ENCODE results near the gene AUH. TPM values are rescaled to one million over a fixed set of nuclear protein-coding genes. Genes with fewer than 3 reads are reported as not detected.

AUH gene
- total RNA-seq, 4 donors from 2014 or later, result 23.0 to 39.2 (median 25.7) TPM

DNA sequence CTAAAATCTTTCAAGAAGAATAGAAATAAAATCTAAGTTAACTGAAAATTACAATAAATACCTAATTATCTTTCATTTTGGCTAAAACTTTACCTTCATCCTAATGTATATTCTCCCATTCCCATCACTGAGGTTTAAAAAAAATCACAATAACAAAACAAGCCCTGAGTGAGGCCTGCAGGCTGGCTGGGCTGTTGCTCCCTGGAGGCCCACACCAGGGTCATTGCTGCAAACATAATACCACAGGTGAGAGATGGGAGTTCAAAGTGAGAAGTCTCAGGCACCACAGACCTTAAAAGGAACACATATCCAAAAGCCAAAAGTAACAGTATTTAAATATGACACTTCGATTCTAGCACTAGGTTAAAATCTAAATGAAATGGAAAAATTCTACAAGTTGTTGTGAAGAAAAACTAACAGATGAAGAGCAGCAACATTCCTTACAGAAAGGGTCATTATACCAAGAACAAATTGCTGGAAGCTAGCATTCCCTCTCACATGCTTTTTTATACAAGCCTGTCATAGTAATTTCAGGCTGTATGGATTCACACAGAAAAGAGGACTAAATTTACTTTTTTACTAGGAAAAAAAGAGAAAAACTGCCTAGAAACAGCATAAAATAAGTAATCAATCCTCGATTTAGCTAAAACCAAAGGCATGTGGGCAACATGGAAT is 57.8 kb downstream of the AUH start:
- 67 to 78% methylated on average over 2 of the region's 2 CpGs for WGBS, 2 donors (ENCODE audit: low coverage in 1 of 2)
- H3K4me1 ChIP-seq, result peaks cover 8 to 50% (median 11%) of the 10 kb centered on the region in 3 donors
- H3K27ac ChIP-seq, result peak overlapping the region in 3 of 4 donors; percentile 81 to 86 (median 82)
- no peaks in the 10 kb centered on the region for H3K9me3 ChIP-seq
- H3K27me3 ChIP-seq, result no peaks in the 10 kb centered on the region
- no peaks in the 10 kb centered on the region for H3K36me3 ChIP-seq
- H3K4me3 ChIP-seq, result no peak overlapping the region
- TF ChIP-seq, protein P1, sequence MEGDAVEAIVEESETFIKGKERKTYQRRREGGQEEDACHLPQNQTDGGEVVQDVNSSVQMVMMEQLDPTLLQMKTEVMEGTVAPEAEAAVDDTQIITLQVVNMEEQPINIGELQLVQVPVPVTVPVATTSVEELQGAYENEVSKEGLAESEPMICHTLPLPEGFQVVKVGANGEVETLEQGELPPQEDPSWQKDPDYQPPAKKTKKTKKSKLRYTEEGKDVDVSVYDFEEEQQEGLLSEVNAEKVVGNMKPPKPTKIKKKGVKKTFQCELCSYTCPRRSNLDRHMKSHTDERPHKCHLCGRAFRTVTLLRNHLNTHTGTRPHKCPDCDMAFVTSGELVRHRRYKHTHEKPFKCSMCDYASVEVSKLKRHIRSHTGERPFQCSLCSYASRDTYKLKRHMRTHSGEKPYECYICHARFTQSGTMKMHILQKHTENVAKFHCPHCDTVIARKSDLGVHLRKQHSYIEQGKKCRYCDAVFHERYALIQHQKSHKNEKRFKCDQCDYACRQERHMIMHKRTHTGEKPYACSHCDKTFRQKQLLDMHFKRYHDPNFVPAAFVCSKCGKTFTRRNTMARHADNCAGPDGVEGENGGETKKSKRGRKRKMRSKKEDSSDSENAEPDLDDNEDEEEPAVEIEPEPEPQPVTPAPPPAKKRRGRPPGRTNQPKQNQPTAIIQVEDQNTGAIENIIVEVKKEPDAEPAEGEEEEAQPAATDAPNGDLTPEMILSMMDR (IDR thresholded peaks at IDR 0.05), result no peak
- TF ChIP-seq POLR2A (IDR thresholded peaks at IDR 0.05), result no peak
- TF ChIP-seq POLR2AphosphoS5 (IDR thresholded peaks at IDR 0.05), result no peak
- TF ChIP-seq EP300 (IDR thresholded peaks at IDR 0.05), result no peak
- no peak for ATAC-seq

DNA sequence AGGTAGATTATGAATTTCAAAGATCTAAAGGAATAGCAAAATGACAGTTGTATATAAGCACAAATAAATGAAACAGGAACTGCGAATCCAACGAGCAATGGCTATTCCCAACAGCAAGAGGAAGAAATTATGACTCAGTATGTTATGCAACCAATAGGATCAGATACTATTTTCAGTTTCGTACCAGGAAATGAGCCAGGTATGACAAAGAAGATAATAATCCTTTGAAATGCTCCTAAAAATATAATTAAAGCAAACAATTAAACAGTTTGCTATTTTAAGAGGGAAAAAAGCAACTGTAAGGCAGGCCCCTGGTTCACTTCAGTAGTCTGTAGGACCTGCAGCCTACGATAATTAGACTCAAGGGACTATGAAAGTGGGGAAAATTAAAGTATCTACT is 58.9 kb downstream of the AUH start:
- Histone ChIP-seq H3K9me3 (no peaks in the 10 kb centered on the region), H3K4me1 (peaks cover 8 to 60% (median 11%) of the 10 kb centered on the region in 3 donors), H3K27ac (peak overlapping the region; percentile 64 to 86 (median 82)), H3K36me3 (no peaks in the 10 kb centered on the region), H3K4me3 (no peak overlapping the region), H3K27me3 (no peaks in the 10 kb centered on the region)
- TF ChIP-seq, protein P1 (IDR thresholded peaks at IDR 0.05), result no peak
- peak; percentile 96 for TF ChIP-seq POLR2AphosphoS5 (IDR thresholded peaks at IDR 0.05)
- 15 to 20% methylated on average over 4 of the region's 4 CpGs for WGBS, 2 donors (ENCODE audit: low coverage in 1 of 2)
- peak; percentile 66 for ATAC-seq

DNA sequence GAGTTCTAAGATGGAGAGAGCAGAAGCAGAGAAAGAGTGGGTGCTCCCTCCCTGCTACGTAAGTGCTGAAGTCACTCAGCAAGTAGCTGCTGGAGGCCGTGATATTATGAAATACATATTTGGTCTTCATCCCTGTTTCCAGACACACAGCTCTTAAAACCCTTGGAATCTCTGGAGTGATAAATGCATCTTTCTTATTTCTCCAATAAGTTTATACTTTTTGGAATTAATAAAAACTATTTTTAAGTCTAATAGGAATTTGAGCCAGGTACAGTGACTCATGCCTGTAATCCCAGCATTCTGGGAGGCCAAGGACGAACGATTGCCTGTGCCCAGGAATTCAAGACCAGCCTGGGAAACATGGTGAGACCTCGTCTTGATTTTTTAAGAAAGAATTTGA is 60.6 kb downstream of the AUH start:
- ATAC-seq, result peak; percentile 91
- no peaks in the 10 kb centered on the region for H3K27me3 ChIP-seq
- TF ChIP-seq POLR2AphosphoS5 (IDR thresholded peaks at IDR 0.05), result peak; percentile 80
- no peak for TF ChIP-seq POLR2A (IDR thresholded peaks at IDR 0.05)
- TF ChIP-seq, protein P1 (IDR thresholded peaks at IDR 0.05), result no peak
- H3K4me1 ChIP-seq, result peaks cover 8 to 64% (median 11%) of the 10 kb centered on the region in 3 donors
- peak overlapping the region; percentile 69 to 86 (median 82) for H3K27ac ChIP-seq
- WGBS, 2 donors (ENCODE audit: low coverage in 1 of 2), result 5 to 36% methylated on average over 5 of the region's 5 CpGs
- H3K36me3 ChIP-seq, result peaks cover 0 to 14% of the 10 kb centered on the region in 2 donors
- no peak overlapping the region for H3K4me3 ChIP-seq
- no peaks in the 10 kb centered on the region for H3K9me3 ChIP-seq

DNA sequence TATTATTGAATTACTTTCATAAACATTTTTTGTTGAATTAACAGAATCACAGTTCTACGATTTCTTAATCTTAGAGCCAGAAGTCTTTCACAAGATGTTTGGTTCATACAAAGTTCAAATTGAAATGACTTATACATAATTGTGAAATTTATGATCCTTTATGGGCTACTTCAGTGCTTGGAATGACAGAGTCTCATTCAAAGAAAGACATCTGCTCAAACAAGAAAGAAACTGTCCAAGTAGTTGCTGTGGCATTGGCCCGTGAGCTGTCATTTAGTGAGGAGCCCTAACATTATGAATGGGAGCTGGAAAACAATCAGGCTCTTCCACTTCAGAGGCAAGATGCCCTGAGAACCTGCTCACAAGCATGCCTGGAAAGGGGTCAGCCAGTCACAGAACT is 63.4 kb downstream of the AUH start:
- no peak overlapping the region for H3K4me3 ChIP-seq

More for the DNA sequence above, 63.4 kb downstream of the AUH start:
- Histone ChIP-seq H3K36me3 (peaks cover 0 to 42% of the 10 kb centered on the region in 2 donors), H3K27ac (peak overlapping the region in 1 of 4 donors; percentile 16), H3K27me3 (no peaks in the 10 kb centered on the region), H3K4me1 (peaks cover 8 to 53% (median 8%) of the 10 kb centered on the region in 3 donors), H3K9me3 (no peaks in the 10 kb centered on the region)
- ATAC-seq, result peak; percentile 29
- TF ChIP-seq, protein P1 (IDR thresholded peaks at IDR 0.05), result no peak
- TF ChIP-seq POLR2AphosphoS5 (IDR thresholded peaks at IDR 0.05) (peak; percentile 50), EP300 (IDR thresholded peaks at IDR 0.05) (no peak), POLR2A (IDR thresholded peaks at IDR 0.05) (no peak)
- 57 to 72% methylated on average over 2 of the region's 2 CpGs for WGBS, 2 donors (ENCODE audit: low coverage in 1 of 2)

Measured in gastroesophageal sphincter (tissue), 4 donors.